Measurements from ENCODE around the gene UPK3A.

Gene UPK3A

GRCh38 chr22:45303181-45303580 lies 18.4 kb downstream of the UPK3A start:
- no peaks in the 10 kb centered on the region for H3K9me3 Mint-ChIP-seq
- H3K4me1 Mint-ChIP-seq: peaks cover 13% of the 10 kb centered on the region
- H3K27me3 Mint-ChIP-seq (ENCODE audit: low read depth, poor library complexity): peaks cover 11% of the 10 kb centered on the region
- H3K36me3 Mint-ChIP-seq (ENCODE audit: low read depth): no peaks in the 10 kb centered on the region
- no peak overlapping the region for H3K4me3 Mint-ChIP-seq
- DNase-seq: no peak
- H3K27ac Mint-ChIP-seq: no peak overlapping the region
- no peak for TF ChIP-seq CTCF (IDR thresholded peaks at IDR 0.05)

GRCh38 chr22:45304971-45305370 lies 20.2 kb downstream of the UPK3A start:
- Mint-ChIP-seq H3K27ac (no peak overlapping the region), H3K36me3 (ENCODE audit: low read depth) (no peaks in the 10 kb centered on the region), H3K9me3 (no peaks in the 10 kb centered on the region), H3K4me1 (peaks cover 11% of the 10 kb centered on the region), H3K4me3 (no peak overlapping the region), H3K27me3 (ENCODE audit: low read depth, poor library complexity) (peaks cover 16% of the 10 kb centered on the region)
- no peak for DNase-seq
- TF ChIP-seq CTCF (IDR thresholded peaks at IDR 0.05): no peak

- Mint-ChIP-seq H3K4me1 (peaks cover 13% of the 10 kb centered on the region), H3K27me3 (ENCODE audit: low read depth, poor library complexity) (peaks cover 12% of the 10 kb centered on the region), H3K4me3 (no peak overlapping the region), H3K9me3 (no peaks in the 10 kb centered on the region), H3K27ac (no peak overlapping the region), H3K36me3 (ENCODE audit: low read depth) (no peaks in the 10 kb centered on the region)
- DNase-seq: no peak
- no peak for TF ChIP-seq CTCF (IDR thresholded peaks at IDR 0.05)
Measured at GRCh38 chr22:45305456-45306075, 20.8 kb downstream of the UPK3A start.

GRCh38 chr22:45306139-45306538 lies 21.4 kb downstream of the UPK3A start:
- H3K27ac Mint-ChIP-seq: no peak overlapping the region
- H3K4me1 Mint-ChIP-seq: peaks cover 19% of the 10 kb centered on the region
- H3K9me3 Mint-ChIP-seq: no peaks in the 10 kb centered on the region
- no peaks in the 10 kb centered on the region for H3K36me3 Mint-ChIP-seq (ENCODE audit: low read depth)
- TF ChIP-seq CTCF (IDR thresholded peaks at IDR 0.05): no peak
- DNase-seq: no peak
- H3K4me3 Mint-ChIP-seq: no peak overlapping the region
- H3K27me3 Mint-ChIP-seq (ENCODE audit: low read depth, poor library complexity): peaks cover 12% of the 10 kb centered on the region

- H3K27me3 Mint-ChIP-seq (ENCODE audit: low read depth, poor library complexity): peaks cover 19% of the 10 kb centered on the region
- TF ChIP-seq CTCF (IDR thresholded peaks at IDR 0.05): no peak
- peaks cover 33% of the 10 kb centered on the region for H3K4me1 Mint-ChIP-seq
- no peaks in the 10 kb centered on the region for H3K9me3 Mint-ChIP-seq
- no peak for DNase-seq
- H3K36me3 Mint-ChIP-seq (ENCODE audit: low read depth): peaks cover 9% of the 10 kb centered on the region
- peak overlapping the region; percentile 77 for H3K4me3 Mint-ChIP-seq
- H3K27ac Mint-ChIP-seq: peak overlapping the region; percentile 85
Measured at GRCh38 chr22:45308391-45308956, 23.7 kb downstream of the UPK3A start.

- Mint-ChIP-seq H3K36me3 (ENCODE audit: low read depth) (peaks cover 9% of the 10 kb centered on the region), H3K27ac (peak overlapping the region; percentile 85), H3K4me1 (peaks cover 33% of the 10 kb centered on the region), H3K9me3 (no peaks in the 10 kb centered on the region), H3K4me3 (peak overlapping the region; percentile 77), H3K27me3 (ENCODE audit: low read depth, poor library complexity) (peaks cover 19% of the 10 kb centered on the region)
- no peak for TF ChIP-seq CTCF (IDR thresholded peaks at IDR 0.05)
- peak; percentile 33 for DNase-seq
Measured at GRCh38 chr22:45308957-45309421, 24.2 kb downstream of the UPK3A start.

Measured in nephron progenitor cell (in vitro differentiated cells).